Kidney glomerular epithelial cell (primary cell): ENCODE data around the gene FASLG.
A peak's percentile ranks its signal among the peaks of the same experiment; 100 is the strongest.
"Not testable (repeated sequence)": the region's sequence is repeated elsewhere in the genome, so short reads cannot be mapped to it uniquely, and the experiment has no call there.

Experiments
- DNase-seq: peaks from one replicate; lab custom pipeline; 2025; lab: John Stamatoyannopoulos, UW

The FASLG gene

DNA sequence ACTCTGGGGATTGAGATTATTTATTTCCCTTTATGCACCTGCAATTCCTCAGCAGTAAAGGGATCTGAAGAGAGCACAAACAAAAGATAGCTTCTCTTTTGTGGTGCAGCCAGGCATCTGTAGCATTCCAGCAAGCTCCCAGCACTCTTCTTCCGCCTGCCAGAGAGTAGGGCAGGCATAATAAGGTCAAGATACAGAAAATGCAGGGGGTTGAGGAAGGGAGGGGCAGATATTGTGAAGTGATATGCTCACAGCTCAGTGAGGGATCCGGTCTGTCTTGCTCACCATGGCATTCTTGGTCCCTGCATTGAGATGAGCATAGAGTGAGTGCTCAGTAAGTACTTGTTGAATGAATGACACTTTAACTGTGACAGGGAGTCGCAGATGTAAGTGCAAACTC, 23.9 kb downstream of the FASLG start:
- DNase-seq: no peak

GRCh38 chr1:172686143-172686542, 27.2 kb downstream of the FASLG start:
- DNase-seq: no peak

- not testable (repeated sequence) for DNase-seq
Observed at GRCh38 chr1:172688428-172689085, 29.7 kb downstream of the FASLG start.

DNA sequence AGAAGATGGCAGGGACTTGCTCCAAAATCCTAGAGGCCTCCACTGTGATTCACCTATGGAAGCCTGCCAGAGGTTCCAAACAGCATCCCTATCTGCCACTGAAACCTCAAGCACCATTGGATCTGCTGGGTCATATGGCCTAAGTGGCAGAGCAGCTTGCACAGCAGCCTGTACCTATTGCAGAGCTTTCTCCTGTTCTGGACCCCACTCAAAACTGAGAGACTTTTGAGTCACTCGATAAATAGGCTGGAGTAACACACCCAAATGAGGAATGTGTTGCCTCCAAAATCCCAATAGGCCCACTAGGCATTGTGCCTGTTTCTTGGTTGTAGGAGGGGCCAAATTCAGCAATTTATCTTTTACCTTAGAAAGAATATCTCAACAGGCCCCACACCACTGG, 32.0 kb downstream of the FASLG start:
- not testable (repeated sequence) for DNase-seq

- no peak for DNase-seq
Observed at GRCh38 chr1:172697534-172698002, 38.7 kb downstream of the FASLG start.

DNA sequence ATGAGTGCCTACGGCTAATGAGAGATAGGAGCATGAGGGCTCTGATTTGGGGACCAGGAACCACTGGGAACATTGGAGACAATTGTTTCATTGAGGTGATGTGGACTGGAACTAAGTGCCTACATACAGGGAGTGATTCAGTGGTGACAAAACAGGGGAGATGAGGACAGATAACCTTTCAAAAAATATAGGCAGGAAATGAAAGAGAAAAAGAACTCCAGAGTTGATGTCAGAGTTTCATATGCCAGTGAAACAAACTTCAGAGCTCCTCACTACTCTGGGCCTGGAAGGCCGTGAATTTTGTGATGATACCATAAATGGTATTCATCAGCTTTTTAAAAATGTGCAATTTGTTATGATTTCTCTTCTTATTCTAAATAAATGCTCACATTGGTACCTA, 39.3 kb downstream of the FASLG start:
- no peak for DNase-seq

GRCh38 chr1:172699111-172699510, 40.2 kb downstream of the FASLG start:
- DNase-seq: peak; percentile 23

DNA sequence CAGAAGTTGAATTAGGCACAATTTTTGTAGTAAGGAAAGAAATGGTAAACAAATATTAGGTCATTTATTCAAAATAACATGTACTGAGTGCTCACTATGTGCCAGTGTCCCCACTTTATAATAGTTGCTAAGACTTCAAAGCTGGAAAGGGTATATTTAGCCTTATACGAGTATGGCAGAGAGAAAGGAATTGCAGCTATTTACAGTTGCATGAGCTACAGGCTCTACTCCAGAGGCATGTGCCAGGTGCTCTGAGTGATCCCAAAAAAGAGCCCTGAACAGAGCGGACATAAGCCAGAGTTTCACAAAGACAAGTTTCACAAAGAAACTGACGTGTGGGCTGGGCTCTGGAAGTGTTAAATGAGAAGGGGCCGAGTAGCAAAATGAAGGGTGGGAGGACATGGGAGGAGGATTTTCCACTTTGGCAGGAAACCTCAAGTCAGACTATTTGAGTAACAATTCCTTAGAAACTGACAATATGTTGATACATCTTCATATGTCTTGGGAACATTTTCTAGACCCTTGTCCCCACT, 40.9 kb downstream of the FASLG start:
- DNase-seq: no peak

DNA sequence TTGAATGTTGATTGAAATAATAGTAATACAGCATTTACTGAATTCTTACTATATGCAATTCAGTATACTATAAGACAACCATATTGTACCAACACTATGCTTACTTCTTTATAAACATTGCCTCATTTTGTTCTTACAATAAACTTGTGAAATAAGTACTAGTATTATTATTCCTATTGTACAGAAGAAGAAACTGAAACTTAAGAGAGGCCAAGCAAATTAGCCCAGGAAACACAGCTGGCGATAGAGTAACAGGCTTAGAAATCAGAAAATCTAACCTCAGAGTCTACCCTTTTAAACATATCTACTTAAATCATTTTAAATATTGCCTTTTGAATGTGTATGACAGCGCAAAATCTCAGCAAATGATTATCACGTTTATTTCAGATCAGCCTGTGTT, 41.7 kb downstream of the FASLG start:
- no peak for DNase-seq

DNA sequence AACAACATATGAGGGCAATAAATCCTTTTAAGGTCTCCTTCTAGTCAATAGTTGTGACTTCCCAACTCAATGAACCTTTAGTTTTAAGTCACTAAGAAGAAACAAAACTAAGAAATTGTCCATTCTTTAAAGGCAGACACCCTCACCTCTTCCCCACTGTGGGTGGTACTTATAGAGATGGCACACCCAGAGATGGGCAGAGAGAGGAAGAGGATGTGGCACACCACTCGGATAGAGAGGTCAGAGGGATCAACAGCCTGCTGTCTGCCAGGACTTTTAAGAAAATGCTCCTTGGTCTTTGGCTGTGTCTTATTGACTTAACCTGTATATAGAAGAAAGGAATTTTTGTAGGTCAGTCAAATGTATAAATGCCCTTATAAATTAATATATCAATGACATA, 45.1 kb downstream of the FASLG start:
- DNase-seq: no peak

GRCh38 chr1:172704420-172705210, 45.7 kb downstream of the FASLG start:
- no peak for DNase-seq

GRCh38 chr1:172708452-172708851, 49.5 kb downstream of the FASLG start:
- DNase-seq: no peak

- DNase-seq: no peak
Observed at GRCh38 chr1:172711558-172711957, 52.7 kb downstream of the FASLG start.

- no peak for DNase-seq
Observed at GRCh38 chr1:172713466-172713865, 54.6 kb downstream of the FASLG start.
